GM21423 (cell line): ENCODE results near the gene APOBEC3B.
"Not testable (repeated sequence)": the region's sequence is repeated elsewhere in the genome, so short reads cannot be mapped to it uniquely, and the experiment has no call there.

Experiments
- ATAC-seq: cut with Tn5 transposase; IDR thresholded peaks from one replicate; pipeline ENCODE4 v1.9.1; 2021; ENCODE audit warnings: mild to moderate bottlenecking, moderate library complexity; ENCODE audit not compliant: unreplicated experiment

The APOBEC3B gene

DNA sequence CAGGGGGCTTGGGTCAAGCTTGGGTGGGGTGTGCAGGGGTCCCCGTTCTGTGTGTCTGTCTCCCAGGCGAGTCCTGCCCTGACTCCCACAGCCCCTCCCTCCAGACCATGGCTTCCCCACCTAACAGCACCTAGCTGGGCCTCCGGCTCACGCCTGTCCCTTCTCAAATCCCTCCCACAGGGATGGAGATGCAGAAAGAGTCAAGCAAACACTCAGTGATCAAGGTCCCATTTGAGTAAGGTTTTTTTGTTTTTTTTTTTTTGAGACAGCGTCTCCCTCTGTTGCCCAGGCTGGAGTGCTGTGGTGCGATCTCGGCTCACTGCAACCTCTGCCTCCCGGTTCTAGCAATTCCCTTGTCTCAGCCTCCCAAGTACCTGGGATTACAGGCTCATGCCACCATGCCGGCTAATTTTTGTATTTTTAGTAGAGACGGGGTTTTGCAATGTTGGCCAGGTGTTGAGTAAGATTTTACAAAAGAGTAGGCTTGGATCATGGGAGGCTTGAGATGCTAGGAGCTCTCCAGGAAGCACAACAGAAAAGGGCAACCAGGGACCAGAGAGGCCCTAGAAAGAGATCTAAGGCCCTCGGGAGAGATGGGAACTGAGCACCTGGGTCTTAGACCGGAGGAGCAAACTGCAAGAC, 44.5 kb downstream of the APOBEC3B start:
- ATAC-seq: no peak

DNA sequence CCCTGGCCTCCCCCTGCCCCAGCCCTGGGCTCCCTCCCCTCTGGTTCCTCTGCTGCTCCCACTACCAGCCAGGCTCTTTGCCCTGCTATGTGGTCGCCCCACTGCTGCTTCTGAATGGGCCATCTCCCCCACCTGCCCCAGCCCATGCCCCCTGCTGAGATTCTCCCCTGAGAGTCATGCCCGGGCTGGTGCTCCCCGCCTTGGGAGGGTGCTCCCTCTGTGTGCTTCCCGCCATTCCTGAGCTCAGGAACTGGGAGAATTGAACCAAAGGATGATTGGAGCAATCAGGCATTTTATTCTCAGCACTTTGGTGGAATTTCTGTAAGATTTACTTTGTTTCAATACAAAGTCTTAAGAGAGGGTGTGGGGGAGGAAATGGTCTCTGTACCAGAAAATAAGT, 45.6 kb downstream of the APOBEC3B start:
- ATAC-seq: no peak

DNA sequence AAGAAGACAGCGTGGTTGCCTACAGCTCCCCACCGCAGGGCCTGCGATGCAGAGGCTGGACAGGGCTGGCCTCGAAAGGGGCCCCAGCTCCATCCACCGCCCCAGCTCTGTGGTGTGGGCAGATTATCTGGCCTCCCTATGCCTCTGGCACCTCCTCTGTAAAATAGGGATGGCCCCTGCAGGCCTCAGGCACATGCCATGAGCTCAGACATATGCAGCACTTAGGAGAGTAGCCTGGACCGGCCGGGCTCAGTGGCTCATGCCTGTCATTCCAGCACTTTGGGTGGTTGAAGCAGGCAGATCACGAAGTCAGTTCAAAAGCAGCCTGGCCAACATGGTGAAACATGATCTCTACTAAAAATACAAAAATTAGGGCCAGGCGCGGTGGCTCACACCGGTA, 46.1 kb downstream of the APOBEC3B start:
- no peak for ATAC-seq

DNA sequence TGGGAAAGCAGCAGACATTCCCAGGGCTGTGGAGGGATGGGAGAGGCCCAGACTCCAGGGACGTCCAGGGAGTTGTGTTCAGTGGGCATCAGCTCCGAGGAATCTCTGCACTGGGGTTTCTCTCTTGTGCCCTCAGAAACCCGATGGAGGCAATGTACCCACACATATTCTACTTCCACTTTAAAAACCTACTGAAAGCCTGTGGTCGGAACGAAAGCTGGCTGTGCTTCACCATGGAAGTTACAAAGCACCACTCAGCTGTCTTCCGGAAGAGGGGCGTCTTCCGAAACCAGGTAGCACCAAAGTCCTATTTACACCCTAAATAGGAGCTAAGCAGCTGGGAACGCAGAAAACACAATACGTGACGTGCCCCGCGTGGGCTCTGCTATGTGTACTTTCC, 47.1 kb downstream of the APOBEC3B start:
- no peak for ATAC-seq

DNA sequence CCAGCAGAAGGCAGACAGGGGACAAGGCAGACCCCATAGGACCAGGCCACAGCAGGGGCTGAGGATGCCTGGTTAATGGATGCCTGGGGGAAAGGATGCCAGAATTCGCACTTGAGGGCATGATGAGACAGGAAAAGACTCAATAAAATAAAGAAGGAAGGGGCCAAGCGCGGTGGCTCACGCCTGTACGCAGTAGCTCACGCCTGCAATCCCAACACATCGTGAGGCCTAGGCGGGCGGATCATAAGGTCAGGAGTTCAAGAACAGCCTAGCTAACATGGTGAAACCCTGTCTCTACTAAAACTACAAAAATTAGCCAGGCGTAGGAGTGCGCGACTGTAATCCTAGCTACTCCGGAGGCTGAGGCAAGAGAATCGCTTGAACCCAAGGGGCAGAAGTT, 48.6 kb downstream of the APOBEC3B start:
- ATAC-seq: no peak

DNA sequence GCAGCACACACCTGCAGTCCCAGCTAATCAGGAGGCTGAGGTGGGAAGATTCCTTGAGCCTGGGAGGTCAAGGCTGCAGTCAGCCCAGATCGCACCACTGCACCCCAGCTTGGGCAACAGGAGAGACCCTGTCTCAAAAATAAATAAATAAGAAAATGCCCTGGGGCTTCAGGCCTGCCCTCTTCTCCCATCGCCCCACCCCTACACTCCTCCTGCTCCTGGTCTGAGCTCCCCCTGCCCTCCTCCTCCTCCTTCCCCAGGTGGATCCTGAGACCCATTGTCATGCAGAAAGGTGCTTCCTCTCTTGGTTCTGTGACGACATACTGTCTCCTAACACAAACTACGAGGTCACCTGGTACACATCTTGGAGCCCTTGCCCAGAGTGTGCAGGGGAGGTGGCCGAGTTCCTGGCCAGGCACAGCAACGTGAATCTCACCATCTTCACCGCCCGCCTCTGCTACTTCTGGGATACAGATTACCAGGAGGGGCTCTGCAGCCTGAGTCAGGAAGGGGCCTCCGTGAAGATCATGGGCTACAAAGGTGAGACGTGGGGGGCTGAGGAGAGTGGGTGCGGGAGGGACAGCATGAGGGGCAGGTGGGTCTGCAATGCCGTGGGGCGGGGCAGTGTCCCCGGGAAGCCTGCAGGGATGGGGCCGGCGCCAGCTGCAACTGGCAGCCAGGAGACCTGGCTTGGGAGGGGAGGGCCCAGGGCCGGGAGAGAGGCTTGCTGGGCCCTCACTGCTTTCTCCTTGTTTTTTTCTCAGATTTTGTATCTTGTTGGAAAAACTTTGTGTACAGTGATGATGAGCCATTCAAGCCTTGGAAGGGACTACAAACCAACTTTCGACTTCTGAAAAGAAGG, 49.5 kb downstream of the APOBEC3B start:
- not testable (repeated sequence) for ATAC-seq

DNA sequence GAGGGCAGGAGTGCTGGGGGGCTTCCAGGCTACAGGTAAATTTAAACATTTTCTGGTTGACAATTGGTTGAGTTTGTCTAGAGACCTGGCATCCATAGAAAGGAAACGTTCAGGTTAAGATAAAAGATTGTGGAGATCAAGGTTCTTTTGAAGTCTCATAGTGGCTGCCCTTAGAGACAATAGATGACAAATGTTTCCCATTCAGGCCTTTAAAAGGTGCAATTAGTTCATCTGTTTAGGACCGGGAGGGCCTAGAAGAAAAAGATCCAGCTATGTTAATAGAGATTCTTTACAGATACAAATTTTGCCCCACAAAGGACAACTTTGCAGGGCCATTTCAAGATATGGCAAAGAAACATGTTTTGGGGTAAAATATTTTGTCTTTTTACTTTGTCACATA, 54.9 kb downstream of the APOBEC3B start:
- not testable (repeated sequence) for ATAC-seq

DNA sequence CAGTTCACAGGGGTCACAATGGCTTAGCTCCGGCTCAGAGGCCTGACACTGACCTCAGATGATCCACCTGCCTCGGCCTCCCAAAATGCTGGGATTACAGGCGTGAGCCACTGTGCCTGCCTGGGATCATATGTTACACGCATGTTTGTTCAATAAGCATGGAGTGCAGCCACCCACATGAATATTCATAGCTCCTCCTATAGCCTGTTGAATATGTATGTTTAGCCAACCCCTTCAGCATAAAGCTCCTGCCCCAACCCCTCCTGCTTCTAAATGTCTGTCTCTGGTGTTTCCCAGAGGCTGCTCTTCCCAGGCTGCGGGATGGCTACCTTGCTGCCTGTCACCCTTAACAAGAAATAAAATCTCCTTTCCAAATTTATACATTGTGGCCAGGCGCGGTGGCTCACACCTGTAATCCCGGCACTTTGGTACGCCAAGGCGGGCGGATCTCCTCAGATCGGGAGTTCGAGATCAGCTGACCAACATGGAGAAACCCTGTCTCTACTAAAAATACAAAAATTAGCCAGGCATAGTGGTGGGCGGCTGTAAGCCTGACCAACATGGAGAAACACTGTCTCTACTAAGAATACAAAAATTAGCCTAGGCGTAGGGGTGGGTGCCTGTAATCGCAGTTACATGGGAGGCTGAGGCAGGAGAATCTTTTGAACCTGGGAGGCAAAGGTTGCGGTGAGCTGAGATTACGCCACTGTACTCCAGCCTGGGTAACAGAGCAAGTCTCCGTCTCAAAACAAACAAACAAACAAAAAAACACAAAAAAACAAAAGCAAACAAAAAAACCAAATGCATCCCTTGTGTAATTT, 57.4 kb downstream of the APOBEC3B start:
- ATAC-seq: no peak

DNA sequence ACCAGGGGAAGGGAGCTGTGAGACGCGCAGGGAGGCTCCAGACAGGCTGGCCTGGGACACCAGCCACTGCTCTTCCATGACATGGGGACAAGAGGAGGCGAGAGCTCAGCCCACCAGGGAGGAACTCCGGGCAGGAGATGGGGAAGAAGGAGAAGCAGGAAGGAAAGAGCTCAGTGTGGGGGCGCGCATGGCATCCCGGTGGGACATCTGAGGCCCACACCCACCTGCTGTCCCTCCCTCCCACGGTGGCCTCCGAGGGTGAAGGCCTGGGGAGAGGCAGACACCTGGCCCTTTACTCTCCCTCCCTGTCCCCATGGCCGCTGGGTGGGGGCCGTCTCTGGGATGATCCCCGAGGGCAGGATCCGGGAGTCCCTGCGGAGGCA, 58.0 kb downstream of the APOBEC3B start:
- ATAC-seq: not testable (repeated sequence)

DNA sequence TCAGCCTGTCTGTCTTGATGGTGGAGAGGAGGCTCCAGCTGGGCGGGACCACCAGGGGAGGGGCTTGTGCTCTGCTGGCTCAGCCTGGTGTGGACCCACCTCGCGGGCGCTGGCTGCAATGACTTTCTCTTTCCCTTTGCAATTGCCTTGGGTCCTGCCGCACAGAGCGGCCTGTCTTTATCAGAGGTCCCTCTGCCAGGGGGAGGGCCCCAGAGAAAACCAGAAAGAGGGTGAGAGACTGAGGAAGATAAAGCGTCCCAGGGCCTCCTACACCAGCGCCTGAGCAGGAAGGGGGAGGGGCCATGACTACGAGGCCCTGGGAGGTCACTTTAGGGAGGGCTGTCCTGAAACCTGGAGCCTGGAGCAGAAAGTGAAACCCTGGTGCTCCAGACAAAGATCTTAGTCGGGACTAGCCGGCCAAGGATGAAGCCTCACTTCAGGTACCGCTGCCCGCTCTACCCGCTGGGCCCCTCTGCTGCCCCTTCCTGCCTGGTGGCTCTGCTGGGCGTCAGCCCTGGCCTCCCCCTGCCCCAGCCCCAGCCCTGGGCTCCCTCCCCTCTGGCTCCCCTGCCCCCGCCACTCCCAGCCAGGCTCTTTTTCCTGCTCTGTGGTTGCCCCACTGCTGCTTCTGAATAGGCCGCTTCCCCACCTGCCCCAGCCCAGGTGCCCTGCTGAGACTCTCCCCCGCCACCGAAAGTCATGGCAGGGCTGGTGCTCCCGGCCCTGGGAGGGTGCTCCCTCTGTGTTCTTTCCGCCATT, 58.6 kb downstream of the APOBEC3B start, which contains the start of gene APOBEC3F:
TSS of gene APOBEC3F (plus strand) at position 327 of the 759 bp plus-strand sequence. CDS start at position 424, 97 bp downstream.
- peak; percentile 70 for ATAC-seq

DNA sequence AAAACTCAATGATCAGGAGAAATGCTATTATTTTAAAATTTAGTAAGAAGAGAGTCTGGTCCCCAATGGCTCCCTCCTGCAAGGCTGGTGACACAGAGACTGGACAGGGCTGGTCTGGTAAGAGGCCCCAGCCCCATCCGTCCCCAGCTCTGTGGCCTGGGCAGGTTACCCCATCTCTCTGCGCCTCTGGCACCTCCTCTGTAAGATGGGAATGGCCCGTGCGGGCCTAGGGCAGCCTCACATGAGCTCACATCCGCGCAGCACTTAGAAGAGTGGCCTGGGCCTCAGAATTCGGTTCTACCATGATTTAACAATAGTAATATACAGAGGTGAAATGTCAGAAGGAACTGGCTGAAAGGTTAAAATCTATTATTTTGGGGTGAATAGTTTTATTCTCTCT, 59.8 kb downstream of the APOBEC3B start:
- ATAC-seq: no peak
